ENCODE data around the gene ACVR1B.

The ACVR1B gene

GRCh38 chr12:52007982-52008510, 56.5 kb downstream of the ACVR1B start:
- peak overlapping the region; percentile 52 for H3K4me3 ChIP-seq (replicated peaks; ENCODE audit: low read depth, low read length)
- no peak for TF ChIP-seq CTCF (IDR thresholded peaks at IDR 0.05; ENCODE audit: low read depth, low read length, missing control alignments)
- no peak for DNase-seq (ENCODE audit: extremely low read depth, low read depth)

- H3K4me3 ChIP-seq (replicated peaks; ENCODE audit: low read depth, low read length): no peak overlapping the region
- no peak for DNase-seq (ENCODE audit: extremely low read depth, low read depth)
These were observed 57.7 kb downstream of the ACVR1B start for GRCh38 chr12:52009081-52009751.

GRCh38 chr12:52010152-52010622, 58.7 kb downstream of the ACVR1B start:
- H3K4me3 ChIP-seq (replicated peaks; ENCODE audit: low read depth, low read length): peak overlapping the region; percentile 20; the same call in 1 of the 2 replicates
- TF ChIP-seq CTCF (IDR thresholded peaks at IDR 0.05; ENCODE audit: low read depth, low read length, missing control alignments): no peak
- peak; percentile 36 for DNase-seq (ENCODE audit: extremely low read depth, low read depth)

More at GRCh38 chr12:52009081-52009751, 57.7 kb downstream of the ACVR1B start:
- TF ChIP-seq CTCF (IDR thresholded peaks at IDR 0.05; ENCODE audit: low read depth, low read length, missing control alignments): no peak

GRCh38 chr12:52010692-52011601, 59.4 kb downstream of the ACVR1B start:
- DNase-seq (ENCODE audit: extremely low read depth, low read depth): no peak
- H3K4me3 ChIP-seq (replicated peaks; ENCODE audit: low read depth, low read length): peak overlapping the region; percentile 20; the same call in 1 of the 2 replicates
- no peak for TF ChIP-seq CTCF (IDR thresholded peaks at IDR 0.05; ENCODE audit: low read depth, low read length, missing control alignments)

GRCh38 chr12:52011602-52012214, 60.2 kb downstream of the ACVR1B start:
- no peak for TF ChIP-seq CTCF (IDR thresholded peaks at IDR 0.05; ENCODE audit: low read depth, low read length, missing control alignments)
- DNase-seq (ENCODE audit: extremely low read depth, low read depth): no peak
- no peak overlapping the region for H3K4me3 ChIP-seq (replicated peaks; ENCODE audit: low read depth, low read length)

GRCh38 chr12:52013626-52014310, 62.3 kb downstream of the ACVR1B start:
- TF ChIP-seq CTCF (IDR thresholded peaks at IDR 0.05; ENCODE audit: low read depth, low read length, missing control alignments): no peak
- H3K4me3 ChIP-seq (replicated peaks; ENCODE audit: low read depth, low read length): no peak overlapping the region
- no peak for DNase-seq (ENCODE audit: extremely low read depth, low read depth)

Data from HFF-Myc (cell line).